Nephron (organoid): ENCODE results near the gene MYO16.

Source experiments
- H3K27ac Mint-ChIP-seq, 3 experiments: 2 replicates each; pipeline ENCODE4 v1.8.0; 2020; ENCODE audit warnings: mixed read lengths in 3 of 3, mild to moderate bottlenecking in 2 of 3, moderate library complexity in 1 of 3
- H3K27me3 Mint-ChIP-seq: 2 replicates; pipeline ENCODE4 v1.8.0; 2021; ENCODE audit warnings: low read depth, mild to moderate bottlenecking, moderate library complexity, mixed read lengths
- H3K36me3 Mint-ChIP-seq: 2 replicates; pipeline ENCODE4 v1.8.0; 2020; ENCODE audit warnings: low read depth, mixed read lengths
- H3K4me1 Mint-ChIP-seq: 2 replicates; pipeline ENCODE4 v1.8.0; 2020; ENCODE audit warnings: mixed read lengths
- H3K4me3 Mint-ChIP-seq, 3 experiments: 2 replicates each; pipeline ENCODE4 v1.8.0; 2020; ENCODE audit warnings: mild to moderate bottlenecking in 3 of 3, mixed read lengths in 3 of 3, moderate library complexity in 2 of 3
- H3K9me3 Mint-ChIP-seq: 2 replicates; pipeline ENCODE4 v1.8.0; 2020; ENCODE audit warnings: mixed read lengths
- TF ChIP-seq, protein P1 (sequence below), 3 experiments: fragments of 200-600 bp; sonication (generic); IDR thresholded peaks; one replicate each; pipeline ENCODE4 v1.5.0; 2021; ENCODE audit warnings: antibody characterized with exemption in 3 of 3; ENCODE audit not compliant: unreplicated experiment in 3 of 3

MYO16 gene

DNA sequence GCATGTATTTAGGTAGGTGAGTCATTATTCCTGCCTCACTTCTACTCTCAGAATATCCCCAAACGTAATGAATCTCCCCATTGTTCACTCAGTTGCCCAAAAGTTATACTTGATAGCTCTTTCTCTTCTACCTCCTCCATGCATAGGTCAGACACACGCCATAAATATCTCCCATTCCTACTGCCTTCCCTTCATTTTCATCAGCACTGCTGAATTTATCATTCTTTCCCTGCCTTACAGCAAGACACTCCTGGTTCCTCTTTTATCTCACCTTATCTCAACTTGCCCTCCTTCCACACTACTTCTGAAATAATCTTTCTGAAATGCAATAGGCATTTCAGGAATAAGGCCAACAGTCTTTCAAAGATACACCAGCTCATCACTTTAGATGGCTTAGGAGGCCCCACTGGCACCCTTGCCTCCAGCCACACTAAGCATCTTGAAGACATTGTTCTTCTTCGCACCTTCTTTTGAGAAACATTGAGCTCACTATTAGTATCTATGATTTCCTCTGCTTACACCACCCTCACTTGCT is 333.9 kb downstream of the MYO16 start:
- H3K4me1 Mint-ChIP-seq = peaks cover 11% of the 10 kb centered on the region
- H3K27ac Mint-ChIP-seq = no peak overlapping the region
- H3K27me3 Mint-ChIP-seq = no peaks in the 10 kb centered on the region
- TF ChIP-seq, protein P1, sequence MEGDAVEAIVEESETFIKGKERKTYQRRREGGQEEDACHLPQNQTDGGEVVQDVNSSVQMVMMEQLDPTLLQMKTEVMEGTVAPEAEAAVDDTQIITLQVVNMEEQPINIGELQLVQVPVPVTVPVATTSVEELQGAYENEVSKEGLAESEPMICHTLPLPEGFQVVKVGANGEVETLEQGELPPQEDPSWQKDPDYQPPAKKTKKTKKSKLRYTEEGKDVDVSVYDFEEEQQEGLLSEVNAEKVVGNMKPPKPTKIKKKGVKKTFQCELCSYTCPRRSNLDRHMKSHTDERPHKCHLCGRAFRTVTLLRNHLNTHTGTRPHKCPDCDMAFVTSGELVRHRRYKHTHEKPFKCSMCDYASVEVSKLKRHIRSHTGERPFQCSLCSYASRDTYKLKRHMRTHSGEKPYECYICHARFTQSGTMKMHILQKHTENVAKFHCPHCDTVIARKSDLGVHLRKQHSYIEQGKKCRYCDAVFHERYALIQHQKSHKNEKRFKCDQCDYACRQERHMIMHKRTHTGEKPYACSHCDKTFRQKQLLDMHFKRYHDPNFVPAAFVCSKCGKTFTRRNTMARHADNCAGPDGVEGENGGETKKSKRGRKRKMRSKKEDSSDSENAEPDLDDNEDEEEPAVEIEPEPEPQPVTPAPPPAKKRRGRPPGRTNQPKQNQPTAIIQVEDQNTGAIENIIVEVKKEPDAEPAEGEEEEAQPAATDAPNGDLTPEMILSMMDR (IDR thresholded peaks at IDR 0.05; ENCODE audit: unreplicated experiment in 3 of 3) = no peak
- no peak overlapping the region for H3K4me3 Mint-ChIP-seq
- H3K9me3 Mint-ChIP-seq = no peaks in the 10 kb centered on the region
- H3K36me3 Mint-ChIP-seq = no peaks in the 10 kb centered on the region

DNA sequence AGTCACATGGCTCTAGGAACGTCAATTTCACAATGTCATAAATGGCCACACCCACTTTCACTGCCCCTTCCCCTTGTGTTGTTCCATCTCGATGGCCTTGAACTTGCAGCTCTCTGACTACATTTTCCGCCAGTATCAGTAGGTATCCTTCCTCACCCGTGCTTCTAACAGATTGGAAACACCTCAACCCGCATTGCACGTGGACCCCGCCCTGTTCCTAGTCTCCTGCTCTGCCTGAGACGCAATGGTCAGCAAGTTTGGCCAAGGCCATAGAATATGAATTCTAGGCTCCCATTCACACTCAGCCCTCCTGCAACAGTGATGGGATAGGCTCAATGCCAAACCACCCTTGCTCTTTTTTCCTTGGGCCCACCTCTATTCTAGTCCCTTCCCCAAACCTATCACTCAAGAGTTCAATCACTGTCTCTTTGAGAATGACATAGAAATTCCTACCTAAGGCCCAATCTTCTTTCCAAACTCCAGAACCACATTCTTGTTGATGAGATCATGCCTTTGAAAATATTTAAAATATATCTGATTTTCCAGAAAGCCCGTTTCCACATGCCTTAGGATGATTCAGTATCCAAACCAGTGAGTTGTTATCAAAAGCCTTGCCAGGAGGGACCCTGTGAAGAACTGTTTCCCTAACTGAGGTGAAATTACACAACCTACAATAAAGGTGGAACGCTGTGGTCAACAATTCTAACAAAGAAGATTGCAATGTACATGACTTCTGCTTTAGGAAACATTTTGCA is 334.6 kb downstream of the MYO16 start:
- TF ChIP-seq, protein P1 (IDR thresholded peaks at IDR 0.05; ENCODE audit: unreplicated experiment in 3 of 3) = no peak
- no peak overlapping the region for H3K4me3 Mint-ChIP-seq
- H3K4me1 Mint-ChIP-seq = peaks cover 9% of the 10 kb centered on the region
- no peaks in the 10 kb centered on the region for H3K36me3 Mint-ChIP-seq
- no peaks in the 10 kb centered on the region for H3K27me3 Mint-ChIP-seq
- no peaks in the 10 kb centered on the region for H3K9me3 Mint-ChIP-seq
- H3K27ac Mint-ChIP-seq = no peak overlapping the region

DNA sequence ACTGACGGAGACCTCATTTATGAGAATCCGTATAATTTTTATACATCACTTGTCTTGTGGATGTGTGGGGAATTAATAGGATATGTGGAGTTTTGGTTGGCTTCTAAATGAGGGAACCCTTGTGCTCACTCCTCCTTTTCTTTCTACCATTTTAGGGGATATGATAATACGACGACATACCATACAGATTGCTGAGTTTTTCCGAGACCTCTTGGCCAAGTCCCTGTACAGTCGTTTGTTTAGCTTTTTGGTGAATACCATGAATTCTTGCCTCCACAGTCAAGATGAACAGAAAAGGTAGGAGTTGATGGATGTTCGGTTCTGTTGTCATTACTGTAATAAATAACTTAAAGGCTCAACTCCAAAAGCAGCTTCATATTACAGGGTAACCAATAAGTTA is 335.2 kb downstream of the MYO16 start:
- H3K4me1 Mint-ChIP-seq = peaks cover 5% of the 10 kb centered on the region
- H3K27ac Mint-ChIP-seq = no peak overlapping the region
- TF ChIP-seq, protein P1 (IDR thresholded peaks at IDR 0.05; ENCODE audit: unreplicated experiment in 3 of 3) = no peak
- H3K9me3 Mint-ChIP-seq = no peaks in the 10 kb centered on the region
- H3K27me3 Mint-ChIP-seq = no peaks in the 10 kb centered on the region
- H3K36me3 Mint-ChIP-seq = no peaks in the 10 kb centered on the region
- no peak overlapping the region for H3K4me3 Mint-ChIP-seq

DNA sequence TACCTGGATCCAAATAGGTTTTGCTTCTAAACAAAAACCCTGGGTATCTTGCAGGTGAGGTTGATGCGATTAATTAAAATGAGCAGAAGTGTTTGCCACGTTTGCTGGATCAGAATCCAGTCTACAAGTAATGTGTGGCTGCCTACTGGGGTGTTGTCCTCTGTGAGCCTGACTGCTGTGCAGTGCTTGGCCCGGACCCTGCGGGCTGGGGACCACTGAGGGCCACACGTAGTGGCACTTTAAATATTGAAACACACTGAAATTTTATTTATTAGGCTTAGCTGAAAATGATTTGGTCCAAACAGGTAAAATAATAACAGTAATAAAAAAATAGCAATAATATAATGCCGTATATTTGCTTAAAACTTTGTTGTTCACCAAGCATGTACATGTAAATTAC is 338.0 kb downstream of the MYO16 start:
- H3K4me1 Mint-ChIP-seq = no peaks in the 10 kb centered on the region
- no peaks in the 10 kb centered on the region for H3K36me3 Mint-ChIP-seq
- no peak overlapping the region for H3K4me3 Mint-ChIP-seq
- TF ChIP-seq, protein P1 (IDR thresholded peaks at IDR 0.05; ENCODE audit: unreplicated experiment in 3 of 3) = no peak
- H3K9me3 Mint-ChIP-seq = no peaks in the 10 kb centered on the region
- H3K27me3 Mint-ChIP-seq = no peaks in the 10 kb centered on the region
- no peak overlapping the region for H3K27ac Mint-ChIP-seq

DNA sequence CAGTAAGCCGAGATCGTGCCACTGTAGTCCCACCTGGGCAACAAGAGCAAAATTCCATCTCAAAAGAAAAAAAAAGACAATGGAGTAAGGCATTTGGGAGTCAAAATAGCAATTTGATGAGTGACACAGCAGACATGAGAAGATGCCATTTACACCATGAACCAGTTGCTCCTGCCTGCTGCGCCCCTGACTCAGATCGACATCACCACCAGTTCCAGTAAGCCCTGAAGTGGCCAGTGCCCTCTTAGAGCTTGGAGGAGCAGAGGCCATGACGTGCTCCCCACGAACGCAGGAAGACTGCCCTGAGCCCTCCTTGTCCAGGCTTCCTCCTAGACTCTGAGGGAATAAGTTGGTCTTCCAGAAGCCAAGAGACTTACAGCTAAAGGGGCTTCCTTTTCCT is 339.2 kb downstream of the MYO16 start:
- H3K27me3 Mint-ChIP-seq = no peaks in the 10 kb centered on the region
- H3K36me3 Mint-ChIP-seq = no peaks in the 10 kb centered on the region
- no peaks in the 10 kb centered on the region for H3K9me3 Mint-ChIP-seq
- no peak overlapping the region for H3K4me3 Mint-ChIP-seq
- TF ChIP-seq, protein P1 (IDR thresholded peaks at IDR 0.05; ENCODE audit: unreplicated experiment in 3 of 3) = no peak
- no peaks in the 10 kb centered on the region for H3K4me1 Mint-ChIP-seq
- H3K27ac Mint-ChIP-seq = no peak overlapping the region

DNA sequence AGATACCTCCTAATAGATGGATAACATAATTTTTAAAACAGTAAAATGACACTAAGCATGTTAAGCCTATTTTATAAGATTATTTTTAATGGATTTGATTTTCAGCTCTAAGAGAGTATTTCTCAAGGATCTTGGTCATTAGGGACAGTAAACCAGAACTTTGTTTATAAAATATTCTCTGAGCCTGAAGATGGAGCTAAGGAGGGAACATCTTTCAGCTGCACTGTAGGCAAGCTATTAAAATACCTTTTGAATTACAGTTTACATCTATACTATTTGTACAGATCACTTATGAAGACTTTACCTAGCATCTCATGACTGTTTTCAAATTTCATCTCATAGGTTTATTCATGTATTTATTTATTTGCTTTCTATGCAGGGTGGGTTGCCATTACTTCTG is 345.3 kb downstream of the MYO16 start:
- no peaks in the 10 kb centered on the region for H3K27me3 Mint-ChIP-seq
- no peak overlapping the region for H3K4me3 Mint-ChIP-seq
- no peaks in the 10 kb centered on the region for H3K4me1 Mint-ChIP-seq
- H3K9me3 Mint-ChIP-seq = peaks cover 6% of the 10 kb centered on the region
- H3K27ac Mint-ChIP-seq = no peak overlapping the region
- no peaks in the 10 kb centered on the region for H3K36me3 Mint-ChIP-seq
- TF ChIP-seq, protein P1 (IDR thresholded peaks at IDR 0.05; ENCODE audit: unreplicated experiment in 3 of 3) = no peak
